ENCODE data around the gene CDC42BPA. TPM values are rescaled to one million over a fixed set of nuclear protein-coding genes. Genes with fewer than 3 reads are reported as not detected.
A peak's percentile ranks its signal among the peaks of the same experiment; 100 is the strongest.
"Not testable (repeated sequence)": the region's sequence is repeated elsewhere in the genome, so short reads cannot be mapped to it uniquely, and the experiment has no call there.

CDC42BPA gene
- total and polyA plus RNA-seq, 2 experiments from 2014 or later, result 28.6 to 39.1 TPM

DNA sequence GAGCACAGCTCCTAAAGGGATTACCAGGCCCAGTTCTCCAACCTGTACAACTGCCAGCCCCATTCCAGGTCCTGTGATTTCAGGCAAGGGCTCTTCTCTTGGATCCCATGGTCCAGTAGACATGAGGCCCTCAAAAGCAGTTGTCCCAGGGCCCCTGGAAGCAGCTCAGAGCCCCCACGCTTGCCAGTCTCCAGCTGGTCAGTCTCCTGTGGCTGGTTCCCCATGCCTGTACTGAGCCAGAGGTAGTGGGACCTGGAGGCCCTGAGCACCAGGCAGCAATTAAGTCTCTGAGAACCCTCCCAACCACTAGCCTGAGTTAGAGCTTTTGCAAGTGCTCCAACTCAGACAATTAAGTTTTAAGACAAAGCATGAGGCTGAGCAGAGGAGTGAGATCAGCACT lies 36.9 kb downstream of the CDC42BPA start:
- Histone ChIP-seq H3K27ac (no peak overlapping the region), H3F3A (ENCODE audit: insufficient read depth) (no peaks in the 10 kb centered on the region), H4K20me1 (ENCODE audit: insufficient read depth) (peaks cover 4% of the 10 kb centered on the region), H3K79me2 (ENCODE audit: insufficient read depth) (peaks cover 97% of the 10 kb centered on the region), H2AFZ (no peak overlapping the region), H3K9me2 (ENCODE audit: insufficient read depth) (no peaks in the 10 kb centered on the region), H3K9ac (no peak overlapping the region), H3K4me3 (no peak overlapping the region), H3K9me3 (ENCODE audit: low read depth) (no peaks in the 10 kb centered on the region), H3K27me3 (replicated peaks; ENCODE audit: insufficient read depth) (no peaks in the 10 kb centered on the region), H3K36me3 (ENCODE audit: low read depth) (no peaks in the 10 kb centered on the region), H3K4me2 (ENCODE audit: unreplicated experiment) (no peak overlapping the region), H3K4me1 (ENCODE audit: insufficient read depth) (no peaks in the 10 kb centered on the region)
- in situ Hi-C loops (cut with MboI), result no loop called here
- 91 to 100% methylated on average over 1 of the region's 1 CpG for WGBS, 2 experiments (ENCODE audit: low coverage in 1 of 2, low lambda C conversion rate in 2 of 2, missing lambda C conversion rate in 2 of 2)
- no peak for TF ChIP-seq EZH2phosphoT487 (IDR thresholded peaks at IDR 0.05; ENCODE audit: insufficient read depth, low read depth)
- no peak for TF ChIP-seq EZH2 (IDR thresholded peaks at IDR 0.05; ENCODE audit: insufficient read depth, poor library complexity, severe bottlenecking)
- DNase-seq, result no peak

DNA sequence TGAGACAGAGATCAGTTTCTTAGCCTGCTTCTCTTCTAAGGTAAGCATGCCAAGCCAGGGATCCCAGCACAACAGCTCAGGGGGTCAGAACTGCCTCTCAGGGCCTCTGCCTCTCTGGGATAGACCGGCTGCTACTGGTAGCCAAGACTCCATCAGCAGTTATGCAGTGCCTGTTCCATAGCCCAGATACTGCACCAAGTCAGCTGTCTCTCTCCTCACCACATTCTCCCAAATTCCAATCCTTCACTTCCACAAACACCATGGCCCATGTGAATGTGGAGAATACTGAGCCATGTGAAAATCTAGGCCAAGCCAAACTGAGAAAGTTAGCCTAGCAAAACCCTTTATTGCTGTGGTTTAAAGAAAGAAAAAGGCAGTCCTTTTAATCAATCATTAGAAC lies 37.5 kb downstream of the CDC42BPA start:
- Histone ChIP-seq H2AFZ (no peak overlapping the region), H3K9me2 (ENCODE audit: insufficient read depth) (no peaks in the 10 kb centered on the region), H4K20me1 (ENCODE audit: insufficient read depth) (peaks cover 4% of the 10 kb centered on the region; the same call in 1 of the 2 replicates), H3K4me3 (no peak overlapping the region), H3K9me3 (ENCODE audit: low read depth) (no peaks in the 10 kb centered on the region), H3F3A (ENCODE audit: insufficient read depth) (no peaks in the 10 kb centered on the region), H3K79me2 (ENCODE audit: insufficient read depth) (peaks cover 92% of the 10 kb centered on the region), H3K27me3 (replicated peaks; ENCODE audit: insufficient read depth) (no peaks in the 10 kb centered on the region), H3K36me3 (ENCODE audit: low read depth) (no peaks in the 10 kb centered on the region), H3K4me2 (ENCODE audit: unreplicated experiment) (no peak overlapping the region), H3K9ac (no peak overlapping the region), H3K27ac (no peak overlapping the region), H3K4me1 (ENCODE audit: insufficient read depth) (no peaks in the 10 kb centered on the region)
- no peak for DNase-seq
- TF ChIP-seq EZH2phosphoT487 (IDR thresholded peaks at IDR 0.05; ENCODE audit: insufficient read depth, low read depth) (no peak), EZH2 (IDR thresholded peaks at IDR 0.05; ENCODE audit: insufficient read depth, poor library complexity, severe bottlenecking) (no peak)
- 100% methylated on average over 1 of the region's 1 CpG for WGBS, 2 experiments (ENCODE audit: low coverage in 1 of 2, low lambda C conversion rate in 2 of 2, missing lambda C conversion rate in 2 of 2)
- in situ Hi-C loops (cut with MboI), result no loop called here

DNA sequence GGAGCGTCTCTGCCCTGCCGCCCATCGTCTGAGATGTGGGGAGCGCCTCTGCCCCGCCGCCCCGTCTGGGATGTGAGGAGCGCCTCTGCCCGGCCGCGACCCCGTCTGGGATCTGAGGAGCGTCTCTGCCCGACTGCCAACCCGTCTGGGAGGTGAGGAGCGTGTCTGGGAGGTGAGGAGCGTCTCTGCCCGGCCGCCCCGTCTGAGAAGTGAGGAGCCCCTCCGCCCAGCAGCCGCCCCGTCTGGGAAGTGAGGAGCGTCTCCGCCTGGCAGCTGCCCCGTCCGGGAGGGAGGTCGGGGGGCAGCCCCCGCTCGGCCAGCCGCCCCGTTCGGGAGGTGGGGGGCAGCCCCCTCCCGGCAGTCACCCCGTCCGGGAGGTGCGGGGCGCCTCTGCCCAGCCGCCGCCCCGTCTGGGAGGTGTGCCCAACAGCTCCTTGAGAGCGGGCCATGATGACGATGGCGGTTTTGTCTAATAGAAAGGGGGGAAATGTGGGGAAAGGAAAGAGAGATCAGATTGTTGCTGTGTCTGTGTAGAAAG lies 42.1 kb downstream of the CDC42BPA start:
- H3K4me3 ChIP-seq; H3K27ac ChIP-seq; DNase-seq; H3K4me1 ChIP-seq (ENCODE audit: insufficient read depth); H3K36me3 ChIP-seq (ENCODE audit: low read depth); H3F3A ChIP-seq (ENCODE audit: insufficient read depth); H2AFZ ChIP-seq; H3K9me2 ChIP-seq (ENCODE audit: insufficient read depth); H3K9me3 ChIP-seq (ENCODE audit: low read depth); H3K4me2 ChIP-seq (ENCODE audit: unreplicated experiment); H3K9ac ChIP-seq; in situ Hi-C loops (cut with MboI); H3K27me3 ChIP-seq (replicated peaks; ENCODE audit: insufficient read depth): not testable (repeated sequence)
- peaks cover 87% of the 10 kb centered on the region for H3K79me2 ChIP-seq (ENCODE audit: insufficient read depth)
- WGBS, 2 experiments (ENCODE audit: low coverage in 1 of 2, low lambda C conversion rate in 2 of 2, missing lambda C conversion rate in 2 of 2), result 96 to 100% methylated on average over 7 to 44 of the region's 44 CpGs
- H4K20me1 ChIP-seq (ENCODE audit: insufficient read depth), result peaks cover 16% of the 10 kb centered on the region

DNA sequence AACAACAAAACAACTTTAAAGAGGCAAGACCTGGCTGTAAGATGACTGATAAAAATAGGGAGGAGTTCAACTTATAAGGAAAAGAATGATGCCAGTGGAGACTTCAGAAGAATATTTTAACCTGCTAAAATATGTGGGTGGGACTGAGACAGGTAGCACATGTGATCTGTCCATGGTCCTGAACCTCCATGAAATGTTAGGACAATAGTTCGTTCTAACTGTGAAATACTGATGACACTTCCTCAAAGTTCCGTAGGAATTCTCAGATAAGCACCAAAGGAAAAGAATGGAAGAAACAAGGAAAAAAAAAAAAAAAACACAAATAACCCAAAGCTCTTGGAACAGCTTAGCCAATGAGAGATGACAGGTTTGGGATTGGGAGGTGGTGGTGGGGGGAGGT lies 44.7 kb downstream of the CDC42BPA start:
- Histone ChIP-seq H3K4me2 (ENCODE audit: unreplicated experiment) (no peak overlapping the region), H3K79me2 (ENCODE audit: insufficient read depth) (peaks cover 87% of the 10 kb centered on the region), H4K20me1 (ENCODE audit: insufficient read depth) (peaks cover 20% of the 10 kb centered on the region; the same call in 1 of the 2 replicates), H3K9me3 (ENCODE audit: low read depth) (no peaks in the 10 kb centered on the region), H3K4me1 (ENCODE audit: insufficient read depth) (no peaks in the 10 kb centered on the region), H3F3A (ENCODE audit: insufficient read depth) (no peaks in the 10 kb centered on the region; the same call in 1 of the 2 replicates), H3K27me3 (replicated peaks; ENCODE audit: insufficient read depth) (no peaks in the 10 kb centered on the region), H2AFZ (no peak overlapping the region), H3K27ac (no peak overlapping the region), H3K4me3 (no peak overlapping the region), H3K36me3 (ENCODE audit: low read depth) (no peaks in the 10 kb centered on the region), H3K9ac (no peak overlapping the region), H3K9me2 (ENCODE audit: insufficient read depth) (no peaks in the 10 kb centered on the region; the same call in 1 of the 2 replicates)
- in situ Hi-C loops (cut with MboI), result no loop called here
- DNase-seq, result peak; percentile 15
- no peak for TF ChIP-seq EZH2 (IDR thresholded peaks at IDR 0.05; ENCODE audit: insufficient read depth, poor library complexity, severe bottlenecking)
- TF ChIP-seq EZH2phosphoT487 (IDR thresholded peaks at IDR 0.05; ENCODE audit: insufficient read depth, low read depth), result no peak
- WGBS, 2 experiments (ENCODE audit: low coverage in 1 of 2, low lambda C conversion rate in 2 of 2, missing lambda C conversion rate in 2 of 2), result 22 to 38% methylated on average over 2 of the region's 2 CpGs

DNA sequence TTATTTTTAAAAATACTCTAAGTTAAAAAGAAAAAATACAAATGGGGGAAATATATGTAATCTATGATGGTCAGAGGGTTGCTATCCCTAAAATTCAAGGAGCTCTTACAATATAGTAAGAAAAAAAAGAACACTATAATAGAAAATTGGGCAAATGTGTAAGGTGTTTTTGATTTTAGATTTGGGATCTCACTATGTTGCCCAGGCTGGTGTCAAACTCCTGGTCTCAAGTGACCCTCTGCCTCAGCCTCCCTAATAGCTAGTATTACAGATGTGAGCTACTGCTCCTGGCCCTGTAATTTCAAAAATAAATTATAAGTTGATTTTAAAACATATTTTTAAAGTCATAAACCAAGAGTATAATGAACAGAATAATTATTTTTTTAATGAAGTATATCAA lies 45.9 kb downstream of the CDC42BPA start:
- Histone ChIP-seq H3K4me3 (no peak overlapping the region), H3F3A (ENCODE audit: insufficient read depth) (no peaks in the 10 kb centered on the region; the same call in 1 of the 2 replicates), H3K9me2 (ENCODE audit: insufficient read depth) (no peaks in the 10 kb centered on the region; the same call in 1 of the 2 replicates), H3K79me2 (ENCODE audit: insufficient read depth) (peaks cover 86% of the 10 kb centered on the region), H3K9ac (no peak overlapping the region), H2AFZ (no peak overlapping the region), H3K27me3 (replicated peaks; ENCODE audit: insufficient read depth) (no peaks in the 10 kb centered on the region), H3K36me3 (ENCODE audit: low read depth) (no peaks in the 10 kb centered on the region), H3K27ac (no peak overlapping the region), H3K4me1 (ENCODE audit: insufficient read depth) (no peaks in the 10 kb centered on the region), H3K9me3 (ENCODE audit: low read depth) (no peaks in the 10 kb centered on the region), H3K4me2 (ENCODE audit: unreplicated experiment) (no peak overlapping the region), H4K20me1 (ENCODE audit: insufficient read depth) (peaks cover 20% of the 10 kb centered on the region; the same call in 1 of the 2 replicates)
- no peak for TF ChIP-seq EZH2 (IDR thresholded peaks at IDR 0.05; ENCODE audit: insufficient read depth, poor library complexity, severe bottlenecking)
- no peak for DNase-seq
- in situ Hi-C loops (cut with MboI), result no loop called here

All from GM23248 (cell line).